ENCODE results near the gene REXO5.

DNA sequence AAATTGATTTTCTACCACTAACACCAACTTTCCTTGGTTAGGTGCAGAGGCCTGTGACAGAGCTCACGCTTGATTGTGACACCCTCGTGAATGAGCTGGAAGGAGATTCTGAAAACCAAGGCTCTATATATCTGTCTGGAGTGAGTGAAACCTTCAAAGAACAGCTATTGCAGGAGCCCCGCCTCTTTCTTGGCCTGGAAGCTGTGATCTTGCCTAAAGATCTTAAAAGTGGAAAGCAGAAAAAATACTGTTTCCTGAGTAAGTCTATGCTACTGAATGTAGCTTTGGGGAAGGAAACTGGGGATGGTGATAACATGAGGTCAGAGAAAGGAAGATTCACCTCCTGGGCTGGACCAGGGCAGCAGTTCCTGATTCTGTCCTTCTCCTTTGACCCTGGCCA, 38.3 kb downstream of the REXO5 start:
- TF ChIP-seq, protein P1, sequence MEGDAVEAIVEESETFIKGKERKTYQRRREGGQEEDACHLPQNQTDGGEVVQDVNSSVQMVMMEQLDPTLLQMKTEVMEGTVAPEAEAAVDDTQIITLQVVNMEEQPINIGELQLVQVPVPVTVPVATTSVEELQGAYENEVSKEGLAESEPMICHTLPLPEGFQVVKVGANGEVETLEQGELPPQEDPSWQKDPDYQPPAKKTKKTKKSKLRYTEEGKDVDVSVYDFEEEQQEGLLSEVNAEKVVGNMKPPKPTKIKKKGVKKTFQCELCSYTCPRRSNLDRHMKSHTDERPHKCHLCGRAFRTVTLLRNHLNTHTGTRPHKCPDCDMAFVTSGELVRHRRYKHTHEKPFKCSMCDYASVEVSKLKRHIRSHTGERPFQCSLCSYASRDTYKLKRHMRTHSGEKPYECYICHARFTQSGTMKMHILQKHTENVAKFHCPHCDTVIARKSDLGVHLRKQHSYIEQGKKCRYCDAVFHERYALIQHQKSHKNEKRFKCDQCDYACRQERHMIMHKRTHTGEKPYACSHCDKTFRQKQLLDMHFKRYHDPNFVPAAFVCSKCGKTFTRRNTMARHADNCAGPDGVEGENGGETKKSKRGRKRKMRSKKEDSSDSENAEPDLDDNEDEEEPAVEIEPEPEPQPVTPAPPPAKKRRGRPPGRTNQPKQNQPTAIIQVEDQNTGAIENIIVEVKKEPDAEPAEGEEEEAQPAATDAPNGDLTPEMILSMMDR (IDR thresholded peaks at IDR 0.05; ENCODE audit: low read length), result no peak
- TF ChIP-seq EZH2 (IDR thresholded peaks at IDR 0.05; ENCODE audit: borderline replicate concordance, low read length), result no peak
